ENCODE data around the gene IL22. TPM values are rescaled to one million over a fixed set of nuclear protein-coding genes. Genes with fewer than 3 reads are reported as not detected.

Gene IL22
- total RNA-seq, 4 donors from 2014 or later: not detected

DNA sequence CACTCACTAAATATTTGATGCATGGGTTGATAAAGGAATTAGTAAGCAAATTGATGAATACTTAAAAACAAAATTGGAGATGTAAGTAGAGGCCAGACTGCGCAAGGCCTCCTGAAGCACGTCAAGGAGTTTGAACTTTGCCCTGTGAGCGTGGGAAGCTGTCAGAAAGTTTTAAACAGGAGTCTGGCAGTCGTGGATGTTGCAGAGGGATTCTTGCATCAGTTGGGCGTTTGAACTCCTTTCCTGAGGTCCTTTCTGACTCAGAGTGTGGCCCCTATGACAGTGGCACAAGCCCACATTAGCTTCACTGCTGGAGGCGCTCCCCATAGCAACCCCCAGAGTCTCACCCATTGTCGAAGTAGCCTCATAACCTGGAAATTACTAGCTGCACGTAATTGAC, 17.9 kb upstream of the IL22 start:
- Histone ChIP-seq H3K4me1 (no peaks in the 10 kb centered on the region), H3K4me3 (no peak overlapping the region), H3K27ac (no peak overlapping the region), H3K9me3 (no peaks in the 10 kb centered on the region), H3K27me3 (no peaks in the 10 kb centered on the region), H3K36me3 (no peaks in the 10 kb centered on the region)
- TF ChIP-seq, protein P1, sequence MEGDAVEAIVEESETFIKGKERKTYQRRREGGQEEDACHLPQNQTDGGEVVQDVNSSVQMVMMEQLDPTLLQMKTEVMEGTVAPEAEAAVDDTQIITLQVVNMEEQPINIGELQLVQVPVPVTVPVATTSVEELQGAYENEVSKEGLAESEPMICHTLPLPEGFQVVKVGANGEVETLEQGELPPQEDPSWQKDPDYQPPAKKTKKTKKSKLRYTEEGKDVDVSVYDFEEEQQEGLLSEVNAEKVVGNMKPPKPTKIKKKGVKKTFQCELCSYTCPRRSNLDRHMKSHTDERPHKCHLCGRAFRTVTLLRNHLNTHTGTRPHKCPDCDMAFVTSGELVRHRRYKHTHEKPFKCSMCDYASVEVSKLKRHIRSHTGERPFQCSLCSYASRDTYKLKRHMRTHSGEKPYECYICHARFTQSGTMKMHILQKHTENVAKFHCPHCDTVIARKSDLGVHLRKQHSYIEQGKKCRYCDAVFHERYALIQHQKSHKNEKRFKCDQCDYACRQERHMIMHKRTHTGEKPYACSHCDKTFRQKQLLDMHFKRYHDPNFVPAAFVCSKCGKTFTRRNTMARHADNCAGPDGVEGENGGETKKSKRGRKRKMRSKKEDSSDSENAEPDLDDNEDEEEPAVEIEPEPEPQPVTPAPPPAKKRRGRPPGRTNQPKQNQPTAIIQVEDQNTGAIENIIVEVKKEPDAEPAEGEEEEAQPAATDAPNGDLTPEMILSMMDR (IDR thresholded peaks at IDR 0.05): no peak
- no peak for TF ChIP-seq EP300 (IDR thresholded peaks at IDR 0.05)
- TF ChIP-seq POLR2A (IDR thresholded peaks at IDR 0.05): no peak
- WGBS, 2 donors: 53 to 66% methylated on average over 8 of the region's 8 CpGs
- DNase-seq (ENCODE audit: low spot score in 2 of 2): no peak

DNA sequence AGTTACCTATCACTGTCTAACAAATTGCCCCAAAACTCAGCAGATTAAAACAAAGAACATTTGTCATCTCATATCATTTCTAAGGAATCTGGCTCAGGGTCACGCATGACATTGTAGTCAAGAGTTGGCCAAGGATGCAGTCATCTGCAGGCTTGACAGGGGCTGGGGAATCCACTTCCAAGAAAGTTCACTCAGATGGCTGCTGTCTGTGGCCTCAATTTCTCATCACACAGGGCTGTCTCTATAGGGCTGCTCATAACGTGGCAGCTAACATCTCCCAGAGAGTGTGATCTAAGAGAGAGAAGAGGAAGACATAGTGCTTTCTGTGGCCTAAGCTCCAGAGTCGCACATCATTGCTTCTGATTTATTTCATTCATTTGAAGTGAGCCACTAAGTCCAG, 17.0 kb upstream of the IL22 start:
- Histone ChIP-seq H3K36me3 (no peaks in the 10 kb centered on the region), H3K4me1 (no peaks in the 10 kb centered on the region), H3K9me3 (no peaks in the 10 kb centered on the region), H3K27ac (no peak overlapping the region), H3K27me3 (no peaks in the 10 kb centered on the region), H3K4me3 (no peak overlapping the region)
- DNase-seq (ENCODE audit: low spot score in 2 of 2): no peak
- 84% methylated on average over 3 of the region's 3 CpGs for WGBS, 2 donors
- TF ChIP-seq EP300 (IDR thresholded peaks at IDR 0.05) (no peak), POLR2A (IDR thresholded peaks at IDR 0.05) (no peak)
- TF ChIP-seq, protein P1 (IDR thresholded peaks at IDR 0.05): no peak

DNA sequence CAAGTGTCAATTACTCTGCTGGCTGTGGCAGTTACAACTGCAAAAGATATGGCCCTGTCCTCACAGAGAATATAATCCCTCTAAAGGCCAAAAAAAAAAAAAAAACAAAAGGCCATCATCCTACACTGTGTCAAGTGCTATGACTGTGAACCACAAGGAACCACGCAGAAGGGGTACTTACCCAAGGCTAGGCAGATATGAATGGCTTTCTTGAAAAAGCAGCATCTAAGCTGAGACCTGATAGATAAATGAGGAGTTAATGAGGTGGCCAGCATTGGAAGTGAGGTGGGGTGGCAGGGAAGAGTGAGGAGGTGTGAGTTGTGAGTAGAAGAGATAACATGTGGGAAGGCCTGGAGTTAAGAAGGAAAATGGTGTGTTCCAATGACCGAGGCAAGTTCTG, 16.4 kb upstream of the IL22 start:
- Histone ChIP-seq H3K9me3 (no peaks in the 10 kb centered on the region), H3K4me1 (no peaks in the 10 kb centered on the region), H3K4me3 (no peak overlapping the region), H3K27me3 (no peaks in the 10 kb centered on the region), H3K36me3 (no peaks in the 10 kb centered on the region), H3K27ac (no peak overlapping the region)
- DNase-seq (ENCODE audit: low spot score in 2 of 2): no peak
- 83 to 94% methylated on average over 2 of the region's 2 CpGs for WGBS, 2 donors
- no peak for TF ChIP-seq POLR2A (IDR thresholded peaks at IDR 0.05)

DNA sequence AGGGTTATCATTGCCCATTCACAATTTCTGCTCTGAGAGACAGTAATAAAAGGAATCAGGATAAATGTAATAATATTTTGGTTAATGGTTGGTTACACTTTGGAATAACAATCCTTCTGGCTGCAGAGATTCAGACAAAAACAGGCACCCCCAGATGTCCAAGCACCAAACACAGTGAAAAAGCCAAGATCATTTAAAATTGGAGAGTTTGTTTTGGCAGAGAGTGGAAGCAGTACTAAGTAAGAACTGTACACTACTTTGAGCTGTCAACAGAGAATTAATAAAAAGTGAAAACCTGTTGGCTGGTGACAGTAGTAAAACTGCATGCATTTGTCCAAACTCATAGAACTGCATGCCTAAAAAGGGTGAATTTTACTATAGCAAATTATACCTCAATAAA, 15.6 kb upstream of the IL22 start:
- Histone ChIP-seq H3K4me1 (no peaks in the 10 kb centered on the region), H3K27ac (no peak overlapping the region), H3K9me3 (no peaks in the 10 kb centered on the region), H3K27me3 (no peaks in the 10 kb centered on the region), H3K36me3 (no peaks in the 10 kb centered on the region), H3K4me3 (no peak overlapping the region)
- DNase-seq (ENCODE audit: low spot score in 2 of 2): no peak
- no peak for TF ChIP-seq POLR2A (IDR thresholded peaks at IDR 0.05)
- TF ChIP-seq EP300 (IDR thresholded peaks at IDR 0.05): no peak
- TF ChIP-seq, protein P1 (IDR thresholded peaks at IDR 0.05): no peak

DNA sequence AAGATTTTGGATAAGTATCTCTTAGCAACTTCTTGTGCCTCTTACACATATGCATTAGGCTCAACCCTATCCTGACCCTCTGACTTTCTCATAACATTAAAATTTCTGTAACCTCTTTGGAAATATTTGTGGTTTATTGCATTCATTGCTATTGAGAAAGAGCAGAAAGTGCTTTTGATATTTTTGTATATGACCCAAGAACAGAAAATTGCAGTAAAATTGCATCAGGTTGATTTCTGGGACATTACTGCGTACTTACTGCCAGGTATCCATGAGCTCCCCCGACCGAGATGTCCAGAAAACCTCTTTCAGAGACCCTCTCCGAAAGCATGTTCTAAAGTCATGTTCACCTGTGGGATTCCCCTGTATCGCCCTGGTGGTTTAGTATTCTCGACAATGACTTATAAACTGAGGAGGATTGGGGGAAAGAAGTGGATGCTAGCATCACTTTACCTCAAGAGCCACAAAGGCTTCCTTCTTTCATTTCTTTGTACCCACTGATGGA, 14.5 kb upstream of the IL22 start:
- Histone ChIP-seq H3K36me3 (no peaks in the 10 kb centered on the region), H3K27me3 (no peaks in the 10 kb centered on the region), H3K9me3 (no peaks in the 10 kb centered on the region), H3K27ac (no peak overlapping the region), H3K4me1 (no peaks in the 10 kb centered on the region), H3K4me3 (no peak overlapping the region)
- DNase-seq (ENCODE audit: low spot score in 2 of 2): no peak
- TF ChIP-seq, protein P1 (IDR thresholded peaks at IDR 0.05): no peak
- TF ChIP-seq EP300 (IDR thresholded peaks at IDR 0.05): no peak
- TF ChIP-seq POLR2A (IDR thresholded peaks at IDR 0.05): no peak
- 77 to 78% methylated on average over 6 of the region's 6 CpGs for WGBS, 2 donors

DNA sequence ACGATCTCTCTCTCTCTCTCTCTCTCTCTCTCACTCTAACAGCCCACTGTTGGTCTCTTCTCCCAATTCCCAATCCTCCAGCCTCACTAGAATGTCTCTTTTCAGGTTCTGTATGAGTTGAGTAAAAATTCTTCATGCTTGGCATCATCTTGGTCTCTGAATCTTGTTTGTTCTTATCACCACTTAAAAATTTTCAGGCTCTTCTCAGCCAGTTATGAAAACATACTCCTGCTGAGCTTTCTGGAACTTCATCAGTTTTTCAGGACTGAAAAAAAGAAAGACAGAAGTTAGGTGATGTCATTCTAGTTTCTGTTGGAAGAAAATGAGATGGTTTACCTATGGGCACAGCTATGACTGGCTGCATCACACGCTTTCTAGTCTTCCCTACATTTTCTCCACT, 11.5 kb upstream of the IL22 start:
- Histone ChIP-seq H3K9me3 (no peaks in the 10 kb centered on the region), H3K27ac (no peak overlapping the region), H3K4me3 (no peak overlapping the region), H3K36me3 (no peaks in the 10 kb centered on the region), H3K4me1 (no peaks in the 10 kb centered on the region), H3K27me3 (no peaks in the 10 kb centered on the region)
- WGBS, 2 donors: 82 to 84% methylated on average over 2 of the region's 2 CpGs
- no peak for DNase-seq (ENCODE audit: low spot score in 2 of 2)
- TF ChIP-seq, protein P1 (IDR thresholded peaks at IDR 0.05): no peak
- TF ChIP-seq POLR2A (IDR thresholded peaks at IDR 0.05) (no peak), EP300 (IDR thresholded peaks at IDR 0.05) (no peak)
